GM21381 (cell line): ENCODE data around the gene CDH23.
A peak's percentile ranks its signal among the peaks of the same experiment; 100 is the strongest.

Source experiments
- ATAC-seq: cut with Tn5 transposase; IDR thresholded peaks from one replicate; pipeline ENCODE4 v1.9.1; 2021; ENCODE audit warnings: mild to moderate bottlenecking, moderate library complexity; ENCODE audit not compliant: unreplicated experiment

CDH23 gene

GRCh38 chr10:71727738-71728737 lies 331.3 kb downstream of the CDH23 start:
- peak; percentile 44 for ATAC-seq

- no peak for ATAC-seq
Observed at GRCh38 chr10:71729161-71729636, 332.5 kb downstream of the CDH23 start.

GRCh38 chr10:71731791-71732190 lies 335.1 kb downstream of the CDH23 start:
- no peak for ATAC-seq

GRCh38 chr10:71734797-71735196 lies 338.1 kb downstream of the CDH23 start:
- ATAC-seq: no peak

- no peak for ATAC-seq
Observed at GRCh38 chr10:71735709-71736569, 339.2 kb downstream of the CDH23 start.

GRCh38 chr10:71736570-71736952 lies 339.8 kb downstream of the CDH23 start:
- ATAC-seq: no peak

- ATAC-seq: no peak
Observed at GRCh38 chr10:71737001-71737833, 340.5 kb downstream of the CDH23 start.

GRCh38 chr10:71737834-71738197 lies 341.1 kb downstream of the CDH23 start:
- ATAC-seq: no peak

GRCh38 chr10:71739358-71739900 lies 342.7 kb downstream of the CDH23 start:
- ATAC-seq: no peak

- no peak for ATAC-seq
Observed at GRCh38 chr10:71740069-71740653, 343.4 kb downstream of the CDH23 start.

- no peak for ATAC-seq
Observed at GRCh38 chr10:71741029-71741428, 344.3 kb downstream of the CDH23 start.

- ATAC-seq: no peak
Observed at GRCh38 chr10:71741671-71742070, 345.0 kb downstream of the CDH23 start.

GRCh38 chr10:71742301-71743088 lies 345.8 kb downstream of the CDH23 start:
- no peak for ATAC-seq

- ATAC-seq: no peak
Observed at GRCh38 chr10:71743089-71743838, 346.5 kb downstream of the CDH23 start.

GRCh38 chr10:71743866-71744265 lies 347.1 kb downstream of the CDH23 start:
- ATAC-seq: no peak

- no peak for ATAC-seq
Observed at GRCh38 chr10:71744897-71745663, 348.4 kb downstream of the CDH23 start.

- no peak for ATAC-seq
Observed at GRCh38 chr10:71745664-71746250, 349.0 kb downstream of the CDH23 start.
